Cardiac fibroblast (primary cell): ENCODE results near the gene PPP1R13L.

Source experiments
- DNase-seq, 2 donors: peaks; one replicate each; pipeline versions ENCODE4 v3.0.0 to v3.0.0-alpha.2; 2010; ENCODE audit warnings: low read depth in 2 of 2
- H3K4me3 ChIP-seq, 2 donors: replicated peaks in 1 of 2; 1 replicate in 1 of 2; 2 replicates in 1 of 2; pipeline ENCODE4 v1.5.1; 2011; ENCODE audit warnings: low read depth in 2 of 2, low read length in 2 of 2, mild to moderate bottlenecking in 2 of 2, moderate library complexity in 1 of 2
- CTCF ChIP-seq: IDR thresholded peaks from one replicate; pipeline ENCODE4 v1.5.1; 2011; ENCODE audit warnings: low read depth, mild to moderate bottlenecking, low read length, inconsistent platforms

Gene PPP1R13L

GRCh38 chr19:45395821-45396617 is 8.8 kb downstream of the PPP1R13L start:
- DNase-seq, result no peak
- TF ChIP-seq CTCF, result no peak
- H3K4me3 ChIP-seq, result no peak overlapping the region

- TF ChIP-seq CTCF, result no peak
- no peak overlapping the region for H3K4me3 ChIP-seq
- DNase-seq, result no peak
These were observed 12.8 kb downstream of the PPP1R13L start for GRCh38 chr19:45391871-45392665.

- peak in 1 of 2 donors; percentile 32 for DNase-seq
- TF ChIP-seq CTCF, result no peak
- H3K4me3 ChIP-seq, result no peak overlapping the region
These were observed 13.5 kb downstream of the PPP1R13L start for GRCh38 chr19:45391346-45391745.

GRCh38 chr19:45385392-45386221 is 19.3 kb downstream of the PPP1R13L start:
- DNase-seq, result no peak
- no peak for TF ChIP-seq CTCF
- peak overlapping the region in 1 of 2 donors; percentile 10 for H3K4me3 ChIP-seq

- DNase-seq, result no peak
- TF ChIP-seq CTCF, result no peak
- H3K4me3 ChIP-seq, result no peak overlapping the region
These were observed 22.4 kb downstream of the PPP1R13L start for GRCh38 chr19:45382426-45382825.

GRCh38 chr19:45380107-45380506 is 24.8 kb downstream of the PPP1R13L start:
- no peak overlapping the region for H3K4me3 ChIP-seq
- no peak for TF ChIP-seq CTCF
- DNase-seq, result no peak
